ENCODE results near the gene ITGB7. TPM values are rescaled to one million over a fixed set of nuclear protein-coding genes. Genes with fewer than 3 reads are reported as not detected.
"Not testable (repeated sequence)": the region's sequence is repeated elsewhere in the genome, so short reads cannot be mapped to it uniquely, and the experiment has no call there.

The ITGB7 gene
- total and polyA plus RNA-seq, 4 donors: 0.61 to 0.79 (median 0.66) TPM

GRCh38 chr12:53208877-53209463 is 1.9 kb upstream of the ITGB7 start:
- no peak overlapping the region for H3K27ac ChIP-seq (ENCODE audit: low read depth, low read length)
- peaks cover 26% of the 10 kb centered on the region for H3K36me3 ChIP-seq (ENCODE audit: control insufficient read depth, insufficient read depth, low read length)
- WGBS (ENCODE audit: insufficient coverage): 69% methylated on average over 7 of the region's 7 CpGs
- H3K9me3 ChIP-seq (ENCODE audit: control insufficient read depth, insufficient read depth, low read length): no peaks in the 10 kb centered on the region
- H3K4me3 ChIP-seq (ENCODE audit: low read depth, low read length): no peak overlapping the region
- no peak for DNase-seq (ENCODE audit: low read depth in 4 of 6, low spot score in 6 of 6)
- no peaks in the 10 kb centered on the region for H3K27me3 ChIP-seq (ENCODE audit: control insufficient read depth, insufficient read depth, low read length)
- peaks cover 8% of the 10 kb centered on the region for H3K4me1 ChIP-seq (ENCODE audit: control insufficient read depth, insufficient read depth, low read length)

GRCh38 chr12:53208435-53208834 is 1.4 kb upstream of the ITGB7 start:
- Histone ChIP-seq H3K4me1 (ENCODE audit: control insufficient read depth, insufficient read depth, low read length) (peaks cover 5% of the 10 kb centered on the region), H3K27ac (ENCODE audit: low read depth, low read length) (no peak overlapping the region), H3K4me3 (ENCODE audit: low read depth, low read length) (no peak overlapping the region), H3K9me3 (ENCODE audit: control insufficient read depth, insufficient read depth, low read length) (no peaks in the 10 kb centered on the region), H3K36me3 (ENCODE audit: control insufficient read depth, insufficient read depth, low read length) (peaks cover 22% of the 10 kb centered on the region), H3K27me3 (ENCODE audit: control insufficient read depth, insufficient read depth, low read length) (no peaks in the 10 kb centered on the region)
- WGBS (ENCODE audit: insufficient coverage): 58% methylated on average over 2 of the region's 2 CpGs
- DNase-seq (ENCODE audit: low read depth in 4 of 6, low spot score in 6 of 6): no peak

- WGBS (ENCODE audit: insufficient coverage): 78% methylated on average over 7 of the region's 7 CpGs
- H3K27ac ChIP-seq (ENCODE audit: low read depth, low read length): no peak overlapping the region
- peaks cover 4% of the 10 kb centered on the region for H3K36me3 ChIP-seq (ENCODE audit: control insufficient read depth, insufficient read depth, low read length)
- no peaks in the 10 kb centered on the region for H3K27me3 ChIP-seq (ENCODE audit: control insufficient read depth, insufficient read depth, low read length)
- H3K9me3 ChIP-seq (ENCODE audit: control insufficient read depth, insufficient read depth, low read length): no peaks in the 10 kb centered on the region
- no peaks in the 10 kb centered on the region for H3K4me1 ChIP-seq (ENCODE audit: control insufficient read depth, insufficient read depth, low read length)
- no peak for DNase-seq (ENCODE audit: low read depth in 4 of 6, low spot score in 6 of 6)
- no peak overlapping the region for H3K4me3 ChIP-seq (ENCODE audit: low read depth, low read length)
Observed at GRCh38 chr12:53205747-53206419, 1.2 kb downstream of the ITGB7 start.

- Histone ChIP-seq H3K4me3 (ENCODE audit: low read depth, low read length) (no peak overlapping the region), H3K4me1 (ENCODE audit: control insufficient read depth, insufficient read depth, low read length) (no peaks in the 10 kb centered on the region), H3K27ac (ENCODE audit: low read depth, low read length) (no peak overlapping the region), H3K27me3 (ENCODE audit: control insufficient read depth, insufficient read depth, low read length) (no peaks in the 10 kb centered on the region), H3K36me3 (ENCODE audit: control insufficient read depth, insufficient read depth, low read length) (no peaks in the 10 kb centered on the region), H3K9me3 (ENCODE audit: control insufficient read depth, insufficient read depth, low read length) (no peaks in the 10 kb centered on the region)
- no CpG with 5 or more reads among the region's 1 CpG for WGBS (ENCODE audit: insufficient coverage)
- DNase-seq (ENCODE audit: low read depth in 4 of 6, low spot score in 6 of 6): no peak
Observed at GRCh38 chr12:53204351-53204750, 2.7 kb downstream of the ITGB7 start.

- H3K27me3 ChIP-seq (ENCODE audit: control insufficient read depth, insufficient read depth, low read length): peaks cover 12% of the 10 kb centered on the region
- H3K4me1 ChIP-seq (ENCODE audit: control insufficient read depth, insufficient read depth, low read length); H3K36me3 ChIP-seq (ENCODE audit: control insufficient read depth, insufficient read depth, low read length); DNase-seq (ENCODE audit: low read depth in 4 of 6, low spot score in 6 of 6); H3K4me3 ChIP-seq (ENCODE audit: low read depth, low read length); H3K9me3 ChIP-seq (ENCODE audit: control insufficient read depth, insufficient read depth, low read length); H3K27ac ChIP-seq (ENCODE audit: low read depth, low read length): not testable (repeated sequence)
- 85% methylated on average over 6 of the region's 7 CpGs for WGBS (ENCODE audit: insufficient coverage)
Observed at GRCh38 chr12:53202316-53202715, 4.7 kb downstream of the ITGB7 start.

GRCh38 chr12:53201639-53202038 is 5.4 kb downstream of the ITGB7 start:
- no peaks in the 10 kb centered on the region for H3K36me3 ChIP-seq (ENCODE audit: control insufficient read depth, insufficient read depth, low read length)
- H3K27me3 ChIP-seq (ENCODE audit: control insufficient read depth, insufficient read depth, low read length): peaks cover 17% of the 10 kb centered on the region
- no peak overlapping the region for H3K4me3 ChIP-seq (ENCODE audit: low read depth, low read length)
- no peak overlapping the region for H3K27ac ChIP-seq (ENCODE audit: low read depth, low read length)
- H3K9me3 ChIP-seq (ENCODE audit: control insufficient read depth, insufficient read depth, low read length): no peaks in the 10 kb centered on the region
- WGBS (ENCODE audit: insufficient coverage): no CpG with 5 or more reads among the region's 4 CpGs
- DNase-seq (ENCODE audit: low read depth in 4 of 6, low spot score in 6 of 6): no peak
- peaks cover 10% of the 10 kb centered on the region for H3K4me1 ChIP-seq (ENCODE audit: control insufficient read depth, insufficient read depth, low read length)

GRCh38 chr12:53201177-53201541 is 5.9 kb downstream of the ITGB7 start:
- Histone ChIP-seq H3K36me3 (ENCODE audit: control insufficient read depth, insufficient read depth, low read length) (no peaks in the 10 kb centered on the region), H3K4me3 (ENCODE audit: low read depth, low read length) (no peak overlapping the region), H3K4me1 (ENCODE audit: control insufficient read depth, insufficient read depth, low read length) (peaks cover 10% of the 10 kb centered on the region), H3K27ac (ENCODE audit: low read depth, low read length) (no peak overlapping the region), H3K9me3 (ENCODE audit: control insufficient read depth, insufficient read depth, low read length) (no peaks in the 10 kb centered on the region), H3K27me3 (ENCODE audit: control insufficient read depth, insufficient read depth, low read length) (peaks cover 22% of the 10 kb centered on the region)
- 33% methylated on average over 1 of the region's 1 CpG for WGBS (ENCODE audit: insufficient coverage)
- DNase-seq (ENCODE audit: low read depth in 4 of 6, low spot score in 6 of 6): no peak

GRCh38 chr12:53200458-53201176 is 6.4 kb downstream of the ITGB7 start:
- DNase-seq (ENCODE audit: low read depth in 4 of 6, low spot score in 6 of 6): no peak
- H3K27ac ChIP-seq (ENCODE audit: low read depth, low read length): no peak overlapping the region
- 83% methylated on average over 7 of the region's 10 CpGs for whole genome bisulfite sequencing (ENCODE audit: insufficient coverage)

GRCh38 chr12:53200107-53200457 is 7.0 kb downstream of the ITGB7 start:
- no peak overlapping the region for H3K4me3 ChIP-seq (ENCODE audit: low read depth, low read length)
- no peak for DNase-seq (ENCODE audit: low read depth in 4 of 6, low spot score in 6 of 6)
- peaks cover 10% of the 10 kb centered on the region for H3K4me1 ChIP-seq (ENCODE audit: control insufficient read depth, insufficient read depth, low read length)
- no peak overlapping the region for H3K27ac ChIP-seq (ENCODE audit: low read depth, low read length)
- H3K27me3 ChIP-seq (ENCODE audit: control insufficient read depth, insufficient read depth, low read length): peaks cover 27% of the 10 kb centered on the region
- no peaks in the 10 kb centered on the region for H3K36me3 ChIP-seq (ENCODE audit: control insufficient read depth, insufficient read depth, low read length)
- no peaks in the 10 kb centered on the region for H3K9me3 ChIP-seq (ENCODE audit: control insufficient read depth, insufficient read depth, low read length)
- 100% methylated on average over 1 of the region's 2 CpGs for WGBS (ENCODE audit: insufficient coverage)

More at GRCh38 chr12:53200458-53201176, 6.4 kb downstream of the ITGB7 start:
- H3K4me1 ChIP-seq (ENCODE audit: control insufficient read depth, insufficient read depth, low read length): peaks cover 10% of the 10 kb centered on the region
- H3K4me3 ChIP-seq (ENCODE audit: low read depth, low read length): no peak overlapping the region
- no peaks in the 10 kb centered on the region for H3K9me3 ChIP-seq (ENCODE audit: control insufficient read depth, insufficient read depth, low read length)
- peaks cover 27% of the 10 kb centered on the region for H3K27me3 ChIP-seq (ENCODE audit: control insufficient read depth, insufficient read depth, low read length)
- no peaks in the 10 kb centered on the region for H3K36me3 ChIP-seq (ENCODE audit: control insufficient read depth, insufficient read depth, low read length)

- WGBS (ENCODE audit: insufficient coverage): 88% methylated on average over 2 of the region's 3 CpGs
Observed at GRCh38 chr12:53199700-53200099, 7.4 kb downstream of the ITGB7 start.

More at GRCh38 chr12:53199700-53200099, 7.4 kb downstream of the ITGB7 start:
- Histone ChIP-seq H3K4me3 (ENCODE audit: low read depth, low read length) (no peak overlapping the region), H3K9me3 (ENCODE audit: control insufficient read depth, insufficient read depth, low read length) (no peaks in the 10 kb centered on the region), H3K36me3 (ENCODE audit: control insufficient read depth, insufficient read depth, low read length) (no peaks in the 10 kb centered on the region), H3K27me3 (ENCODE audit: control insufficient read depth, insufficient read depth, low read length) (peaks cover 27% of the 10 kb centered on the region), H3K27ac (ENCODE audit: low read depth, low read length) (no peak overlapping the region), H3K4me1 (ENCODE audit: control insufficient read depth, insufficient read depth, low read length) (peaks cover 10% of the 10 kb centered on the region)
- no peak for DNase-seq (ENCODE audit: low read depth in 4 of 6, low spot score in 6 of 6)

All from spinal cord (tissue), 10 donors.